C4-2B (cell line): ENCODE measurements around the gene SREBF2.

ENCODE experiments used
- H3K27ac ChIP-seq: fragments of 450-650 bp; 2 replicates; pipeline ENCODE4 v1.5.1; 2017
- CTCF ChIP-seq: fragments of 450-650 bp; conservative IDR thresholded peaks from 2 replicates; pipeline ENCODE4 v1.5.1; 2017; ENCODE audit warnings: mild to moderate bottlenecking
- ZFX ChIP-seq: fragments of 450-650 bp; IDR thresholded peaks from 2 replicates; pipeline ENCODE4 v1.6.1; 2017

Gene SREBF2

DNA sequence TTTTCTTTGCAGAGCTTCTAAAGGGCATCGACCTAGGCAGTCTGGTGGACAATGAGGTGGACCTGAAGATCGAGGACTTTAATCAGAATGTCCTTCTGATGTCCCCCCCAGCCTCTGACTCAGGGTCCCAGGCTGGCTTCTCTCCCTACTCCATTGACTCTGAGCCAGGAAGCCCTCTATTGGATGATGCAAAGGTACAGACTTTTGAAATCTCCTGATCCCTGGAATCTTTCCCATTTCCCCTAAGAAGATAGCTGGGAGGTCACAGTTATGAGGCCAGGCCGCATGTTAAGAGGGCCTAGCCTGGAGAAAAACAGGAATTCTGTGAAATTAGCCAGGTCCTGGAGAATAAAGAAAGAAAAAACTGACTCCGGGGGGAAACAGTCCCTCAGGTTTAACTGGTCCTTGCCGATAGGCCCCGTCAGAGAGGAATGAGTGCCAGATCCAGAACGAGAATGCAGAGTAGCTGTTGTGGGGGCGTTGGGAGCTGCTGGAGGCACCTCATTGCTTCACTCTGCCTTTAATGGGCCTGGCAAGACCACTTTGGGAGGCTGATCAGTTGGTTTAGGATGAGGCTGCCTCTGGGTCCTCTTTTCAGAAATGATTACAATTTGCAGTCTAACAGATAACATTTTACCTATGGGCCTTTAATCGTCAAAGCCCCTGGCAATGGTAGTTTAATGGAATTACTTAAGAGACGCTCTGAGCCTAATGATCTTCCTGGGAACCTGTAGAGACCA, 42.8 kb downstream of the SREBF2 start:
- H3K27ac ChIP-seq, result no peak overlapping the region
- no peak for TF ChIP-seq ZFX
- no peak for TF ChIP-seq CTCF

DNA sequence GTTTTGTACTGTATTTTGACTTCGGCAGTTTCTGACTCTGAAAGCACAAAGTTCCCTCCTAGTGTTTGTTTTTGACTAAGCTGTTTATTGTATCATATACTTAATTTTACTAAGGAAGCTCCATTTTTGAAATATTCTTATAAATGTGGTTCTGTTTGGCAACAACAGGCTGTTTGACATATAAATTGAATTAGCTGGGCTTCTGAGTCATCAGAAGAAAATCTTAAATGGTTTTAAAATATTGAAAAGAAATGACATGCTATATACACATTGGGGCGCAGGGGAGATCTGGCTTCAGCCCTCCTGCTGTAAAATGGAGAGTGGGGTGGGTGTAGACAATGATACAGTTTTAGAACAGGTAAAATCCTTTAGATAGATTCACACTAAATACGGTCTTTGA, 43.4 kb downstream of the SREBF2 start:
- no peak overlapping the region for H3K27ac ChIP-seq
- TF ChIP-seq ZFX, result no peak
- no peak for TF ChIP-seq CTCF

- H3K27ac ChIP-seq, result no peak overlapping the region
- TF ChIP-seq CTCF (no peak), ZFX (no peak)
Measured at GRCh38 chr22:41876675-41877074, 43.8 kb downstream of the SREBF2 start.

- no peak for TF ChIP-seq CTCF
- no peak for TF ChIP-seq ZFX
Measured at GRCh38 chr22:41880653-41881052, 47.7 kb downstream of the SREBF2 start.

DNA sequence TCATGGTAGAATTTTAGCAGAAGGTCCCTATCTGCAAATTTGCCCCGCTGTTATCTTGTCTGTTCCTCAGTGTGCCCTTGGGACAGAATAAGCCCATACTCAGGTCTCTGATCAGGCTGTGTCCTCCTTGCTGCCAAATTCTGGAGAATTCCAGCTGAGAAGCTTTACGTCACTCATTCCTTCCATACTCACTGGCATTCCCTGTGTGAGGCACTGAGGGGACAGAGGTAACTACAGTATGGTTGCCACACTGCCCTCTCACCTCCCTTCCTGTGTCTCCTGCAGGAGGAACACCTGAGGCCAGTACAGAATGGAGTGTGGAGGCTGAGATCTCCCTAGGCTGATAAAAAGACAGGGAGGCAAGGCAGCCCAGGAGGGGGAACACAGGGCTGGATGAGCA, 50.5 kb downstream of the SREBF2 start:
- TF ChIP-seq CTCF, result no peak
- no peak for TF ChIP-seq ZFX
- H3K27ac ChIP-seq, result no peak overlapping the region

More at GRCh38 chr22:41880653-41881052, 47.7 kb downstream of the SREBF2 start:
- no peak overlapping the region for H3K27ac ChIP-seq

DNA sequence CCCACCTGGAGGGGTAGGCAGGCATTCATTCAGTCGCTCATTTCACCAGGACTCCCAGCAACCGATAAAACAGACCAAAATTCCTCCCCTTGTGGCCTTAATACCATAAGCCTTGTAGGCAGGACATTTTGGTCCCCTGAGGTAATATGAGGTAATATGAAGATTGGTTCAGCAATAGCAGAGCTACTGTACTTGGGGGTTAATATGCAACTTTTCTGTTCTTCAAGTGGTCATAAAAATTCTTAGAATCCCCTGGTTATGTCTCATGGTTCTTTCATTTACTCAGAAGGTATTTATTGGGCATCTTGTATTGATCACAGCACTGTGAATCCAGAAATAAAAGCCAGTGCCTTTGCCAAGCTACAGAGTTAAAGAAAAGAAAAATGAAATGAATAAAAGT, 52.2 kb downstream of the SREBF2 start:
- no peak overlapping the region for H3K27ac ChIP-seq
- TF ChIP-seq CTCF (no peak), ZFX (no peak)

DNA sequence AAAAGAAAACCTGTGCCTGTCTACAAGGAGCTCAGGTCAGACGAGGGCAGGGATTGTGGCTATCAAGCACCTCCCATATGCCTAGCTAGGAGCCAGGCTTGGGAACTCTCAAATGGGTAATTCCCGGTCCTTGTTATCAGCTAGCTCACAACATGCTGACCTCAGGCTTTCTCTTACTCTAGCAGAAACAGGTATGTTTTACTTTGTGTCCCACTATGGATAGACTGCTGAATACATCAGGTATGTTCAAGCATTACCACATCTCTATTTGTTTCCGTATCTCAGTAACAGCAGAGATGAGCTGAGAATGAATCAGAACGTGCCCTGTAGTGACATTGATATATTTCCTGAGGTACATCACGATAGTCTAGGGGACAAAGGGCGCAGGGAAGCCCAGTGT, 52.6 kb downstream of the SREBF2 start:
- H3K27ac ChIP-seq, result no peak overlapping the region
- TF ChIP-seq ZFX, result no peak
- no peak for TF ChIP-seq CTCF
